ENCODE measurements around the gene PTCRA. TPM values are rescaled to one million over a fixed set of nuclear protein-coding genes. Genes with fewer than 3 reads are reported as not detected.

Gene PTCRA
- total RNA-seq, 2 experiments from 2014 or later = not detected

DNA sequence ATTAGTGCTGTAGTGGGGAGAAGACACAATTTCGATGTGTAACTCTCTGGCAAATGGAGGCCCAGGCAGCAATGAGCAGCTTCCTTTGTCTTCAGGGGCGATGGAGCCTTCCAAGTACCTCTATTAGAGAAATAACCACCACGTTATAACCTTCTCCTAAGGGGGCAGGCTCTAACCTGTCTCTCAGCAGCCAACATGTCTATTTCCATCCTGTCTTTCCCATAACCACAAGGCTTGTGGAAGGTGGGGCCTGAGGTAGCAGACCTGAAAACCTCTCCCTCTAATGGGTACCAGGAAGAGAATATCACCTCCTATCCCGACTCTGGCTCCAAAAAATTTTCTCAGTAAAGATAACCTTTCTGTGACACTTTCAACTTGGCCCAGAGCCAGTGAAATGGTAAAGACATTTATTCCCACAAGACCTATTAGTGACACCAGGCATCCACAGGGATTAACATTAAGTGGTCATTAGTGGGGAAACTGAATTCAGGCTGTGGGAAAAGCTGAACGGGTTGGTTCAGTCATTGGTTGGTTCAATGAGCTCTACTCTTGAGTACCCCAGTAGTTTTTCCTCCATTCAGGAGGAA is 59.2 kb downstream of the PTCRA start:
- Mint-ChIP-seq H3K4me1 (peaks cover 35% of the 10 kb centered on the region), H3K27me3 (no peaks in the 10 kb centered on the region), H3K27ac (no peak overlapping the region), H3K9me3 (ENCODE audit: low read depth) (no peaks in the 10 kb centered on the region), H3K4me3 (no peak overlapping the region), H3K36me3 (peaks cover 15% of the 10 kb centered on the region)
- DNase-seq = no peak
- CTCF ChIA-PET = interaction anchor here (1.0 to 1.5 kb wide), 2 partner anchors 11 to 169 kb away, joined by 3 to 7 read pairs; no protein-coding TSS in a partner anchor
- no peak for ATAC-seq

Other genes with a start within 250 kb of the PTCRA start
- gene PRPH2, start 193.5 kb upstream of the PTCRA start, total RNA-seq = under 1 TPM in 1 of 2 experiments, not detected in 1; 0.07 TPM
- gene TBCC, start 169.9 kb upstream of the PTCRA start, total RNA-seq = 10 to 100 TPM; 29.8 to 35.5 TPM
- 10 to 100 TPM; 22.9 to 24.3 TPM for gene BICRAL, start 134.0 kb upstream of the PTCRA start, total RNA-seq
- gene RPL7L1, start 36.4 kb upstream of the PTCRA start, total RNA-seq = 100 to 1,000 TPM in 1 of 2 experiments, 10 to 100 TPM in 1; 73.5 to 105 TPM
- 10 to 100 TPM; 44.1 to 56.4 TPM for gene CNPY3, start 13.4 kb downstream of the PTCRA start, total RNA-seq
- gene GNMT, start 44.7 kb downstream of the PTCRA start, total RNA-seq = under 1 TPM; 0.26 to 0.70 TPM
- gene PEX6, start 63.1 kb downstream of the PTCRA start, total RNA-seq = 10 to 100 TPM; 24.7 to 26.3 TPM
- 10 to 100 TPM; 53.0 to 58.4 TPM for gene PPP2R5D, start 68.5 kb downstream of the PTCRA start, total RNA-seq
- 10 to 100 TPM; 61.8 to 75.2 TPM for gene MEA1, start 97.9 kb downstream of the PTCRA start, total RNA-seq
- gene KLHDC3, start 98.2 kb downstream of the PTCRA start, total RNA-seq = 10 to 100 TPM; 62.6 to 75.1 TPM
- 10 to 100 TPM; 60.9 to 71.8 TPM for gene RRP36, start 105.6 kb downstream of the PTCRA start, total RNA-seq
- gene CUL7, start 137.8 kb downstream of the PTCRA start, total RNA-seq = 10 to 100 TPM; 10.4 to 12.0 TPM
- gene MRPL2, start 143.4 kb downstream of the PTCRA start, total RNA-seq = 10 to 100 TPM; 64.2 to 71.0 TPM
- 10 to 100 TPM; 15.1 to 16.4 TPM for gene KLC4, start 143.6 kb downstream of the PTCRA start, total RNA-seq
- under 1 TPM; 0.33 to 0.85 TPM for gene PTK7, start 160.3 kb downstream of the PTCRA start, total RNA-seq